ENCODE measurements around the gene COL5A3.
A peak's percentile ranks its signal among the peaks of the same experiment; 100 is the strongest.

Gene COL5A3

GRCh38 chr19:10010939-10011338 is 635 bp upstream of the COL5A3 start:
- DNase-seq (ENCODE audit: low read depth), result no peak

DNA sequence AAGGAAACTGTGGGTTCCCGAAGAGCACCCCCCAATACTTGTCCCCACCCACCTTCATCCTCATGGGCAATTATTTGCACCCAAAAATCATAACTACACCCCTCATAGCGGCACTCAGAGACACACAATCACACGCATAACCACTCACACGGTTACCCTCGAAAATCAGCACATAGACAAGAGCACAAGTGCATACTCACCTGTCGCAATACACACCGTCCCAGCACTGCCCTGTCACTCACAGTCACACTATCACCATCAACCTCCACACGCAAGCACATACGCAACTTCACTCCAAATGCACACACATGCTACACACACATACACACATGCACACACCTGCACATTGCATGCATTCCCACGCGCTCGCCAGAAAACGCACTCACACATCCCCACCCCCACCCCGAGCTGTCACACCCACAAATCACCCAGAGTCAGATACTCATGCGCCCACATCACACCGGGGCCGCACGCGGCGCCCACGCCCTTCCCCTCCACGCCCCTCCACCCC is 535 bp downstream of the COL5A3 start:
- no peak for DNase-seq (ENCODE audit: low read depth)

DNA sequence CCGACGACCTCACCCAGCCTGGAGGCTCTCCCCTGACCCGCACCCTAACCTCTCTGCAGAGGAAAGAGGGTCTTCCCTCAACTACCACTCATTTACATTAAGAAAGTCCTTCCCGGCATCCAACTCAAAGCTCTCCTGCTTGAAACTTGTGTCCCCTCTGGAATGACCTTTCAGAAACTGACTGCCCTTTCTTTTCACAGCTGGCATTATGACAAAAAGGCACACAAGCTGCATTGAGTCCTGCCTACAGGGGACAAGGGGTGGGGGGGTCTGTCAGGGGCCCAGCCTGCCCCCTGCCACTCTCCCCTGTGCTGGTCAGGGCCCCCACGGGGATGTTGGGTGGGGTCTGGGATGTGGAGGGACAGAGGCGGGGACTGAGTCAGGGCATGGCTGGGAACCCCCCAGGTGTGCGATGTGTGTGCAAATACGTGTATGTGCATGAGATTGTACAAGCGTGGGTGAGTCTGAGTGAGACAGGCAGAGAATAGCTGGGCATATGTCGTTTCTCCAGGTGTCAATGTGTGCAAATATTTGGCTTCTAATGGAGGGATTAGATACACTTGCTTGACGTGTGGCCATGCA is 2.0 kb downstream of the COL5A3 start:
- no peak for DNase-seq (ENCODE audit: low read depth)

GRCh38 chr19:10007371-10008183 is 2.7 kb downstream of the COL5A3 start:
- no peak for DNase-seq (ENCODE audit: low read depth)

- DNase-seq (ENCODE audit: low read depth), result no peak
Observed at GRCh38 chr19:10006752-10007323, 3.5 kb downstream of the COL5A3 start.

- no peak for DNase-seq (ENCODE audit: low read depth)
Observed at GRCh38 chr19:10006335-10006708, 4.0 kb downstream of the COL5A3 start.

DNA sequence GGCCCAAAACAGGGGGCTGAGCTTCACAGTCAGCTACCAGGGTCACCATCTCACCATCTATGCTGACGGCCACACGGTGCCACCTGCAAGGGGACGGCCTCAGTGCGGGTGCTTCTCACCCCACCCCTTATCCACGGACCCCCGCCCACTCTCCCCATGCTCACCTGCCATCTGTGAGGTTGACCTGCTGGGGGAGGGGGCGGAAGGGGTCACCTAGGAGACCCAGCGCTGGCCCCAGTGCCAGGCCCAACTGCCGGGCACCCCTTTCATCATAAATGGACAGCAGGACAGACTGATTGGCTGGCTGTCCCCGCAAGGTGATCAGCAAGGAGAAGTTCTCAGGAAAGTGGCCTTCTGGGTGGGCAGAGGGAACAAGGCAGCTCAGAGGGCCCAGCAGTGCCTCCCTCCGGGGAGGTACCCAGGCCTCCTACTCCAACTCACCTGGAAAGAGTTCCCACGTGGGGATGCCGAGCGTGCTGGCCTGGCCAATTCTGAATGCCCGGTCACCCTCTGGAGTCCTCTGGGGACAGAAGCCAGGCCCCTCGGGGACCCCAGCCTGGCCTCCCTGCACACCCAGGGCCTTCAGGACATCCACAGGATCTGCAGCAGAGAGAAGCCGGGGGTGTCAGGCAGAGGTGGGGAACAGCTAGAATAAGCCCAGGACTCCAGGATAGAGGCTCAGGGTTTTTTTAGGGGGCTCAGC is 4.5 kb downstream of the COL5A3 start:
- no peak for DNase-seq (ENCODE audit: low read depth)

GRCh38 chr19:10004617-10005016 is 5.7 kb downstream of the COL5A3 start:
- DNase-seq (ENCODE audit: low read depth), result no peak

DNA sequence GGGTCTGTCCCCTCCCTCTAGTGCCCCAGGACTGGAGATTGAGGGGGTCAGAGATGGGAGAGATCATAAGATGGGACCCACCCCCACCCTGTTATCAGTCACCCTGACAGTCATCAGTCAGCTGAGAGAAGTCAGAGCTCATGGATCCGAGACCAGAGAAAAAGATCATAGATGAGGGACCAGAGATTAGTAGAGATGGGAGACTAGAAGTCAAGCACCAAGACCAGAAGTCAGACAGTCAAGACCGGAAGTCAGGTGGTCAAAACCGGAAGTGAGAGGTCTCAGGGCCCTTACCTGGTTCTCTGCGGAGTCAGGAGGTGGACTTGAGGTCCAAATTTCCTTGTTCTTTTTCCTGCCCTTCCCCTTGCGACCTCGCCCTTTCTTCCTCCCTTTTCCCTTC is 7.0 kb downstream of the COL5A3 start:
- DNase-seq (ENCODE audit: low read depth), result no peak

DNA sequence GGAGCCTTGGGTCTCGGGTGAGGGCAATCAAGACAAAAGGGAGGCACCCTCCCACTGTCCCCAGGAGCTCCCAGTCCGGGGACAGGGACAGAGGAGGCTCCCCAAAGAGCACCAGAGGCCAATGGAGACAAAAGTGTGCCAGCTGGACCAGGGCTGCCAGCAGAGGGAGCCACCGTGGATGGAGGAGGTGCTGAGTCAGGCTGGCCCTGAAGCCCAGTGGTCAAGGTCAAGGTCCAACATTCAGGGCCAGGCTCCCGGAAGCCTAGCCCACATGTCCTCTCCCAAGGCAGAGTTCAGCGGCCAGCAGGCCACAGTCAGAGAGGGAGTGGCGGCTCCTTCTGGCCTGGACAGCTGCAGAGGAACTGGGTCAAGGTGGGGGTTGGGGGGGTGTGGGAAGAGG is 8.4 kb downstream of the COL5A3 start:
- no peak for DNase-seq (ENCODE audit: low read depth)

GRCh38 chr19:10000171-10000826 is 10.0 kb downstream of the COL5A3 start:
- peak; percentile 33 for DNase-seq (ENCODE audit: low read depth)

GRCh38 chr19:9996541-9996940 is 13.8 kb downstream of the COL5A3 start:
- no peak for DNase-seq (ENCODE audit: low read depth)

DNA sequence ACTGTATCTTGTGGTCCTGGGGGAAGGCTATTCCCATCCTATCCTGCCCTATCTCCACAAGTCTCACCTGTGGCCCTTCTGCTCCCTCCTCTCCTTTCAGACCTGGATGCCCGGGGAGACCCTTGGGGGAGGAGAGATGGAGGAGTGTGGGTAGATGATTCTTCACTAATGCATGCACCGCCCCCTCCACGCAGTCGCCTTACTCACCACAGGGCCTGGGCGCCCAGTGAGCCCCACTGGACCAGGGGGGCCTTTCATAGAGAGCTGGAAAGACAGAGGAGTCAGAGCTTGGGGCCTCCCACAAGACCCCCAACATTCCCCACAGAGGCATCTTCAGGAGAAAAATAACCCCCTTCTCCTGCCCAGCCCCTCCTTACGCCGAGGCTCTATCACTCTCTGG is 14.3 kb downstream of the COL5A3 start:
- no peak for DNase-seq (ENCODE audit: low read depth)

- DNase-seq (ENCODE audit: low read depth), result no peak
Observed at GRCh38 chr19:9995084-9995483, 15.2 kb downstream of the COL5A3 start.

DNA sequence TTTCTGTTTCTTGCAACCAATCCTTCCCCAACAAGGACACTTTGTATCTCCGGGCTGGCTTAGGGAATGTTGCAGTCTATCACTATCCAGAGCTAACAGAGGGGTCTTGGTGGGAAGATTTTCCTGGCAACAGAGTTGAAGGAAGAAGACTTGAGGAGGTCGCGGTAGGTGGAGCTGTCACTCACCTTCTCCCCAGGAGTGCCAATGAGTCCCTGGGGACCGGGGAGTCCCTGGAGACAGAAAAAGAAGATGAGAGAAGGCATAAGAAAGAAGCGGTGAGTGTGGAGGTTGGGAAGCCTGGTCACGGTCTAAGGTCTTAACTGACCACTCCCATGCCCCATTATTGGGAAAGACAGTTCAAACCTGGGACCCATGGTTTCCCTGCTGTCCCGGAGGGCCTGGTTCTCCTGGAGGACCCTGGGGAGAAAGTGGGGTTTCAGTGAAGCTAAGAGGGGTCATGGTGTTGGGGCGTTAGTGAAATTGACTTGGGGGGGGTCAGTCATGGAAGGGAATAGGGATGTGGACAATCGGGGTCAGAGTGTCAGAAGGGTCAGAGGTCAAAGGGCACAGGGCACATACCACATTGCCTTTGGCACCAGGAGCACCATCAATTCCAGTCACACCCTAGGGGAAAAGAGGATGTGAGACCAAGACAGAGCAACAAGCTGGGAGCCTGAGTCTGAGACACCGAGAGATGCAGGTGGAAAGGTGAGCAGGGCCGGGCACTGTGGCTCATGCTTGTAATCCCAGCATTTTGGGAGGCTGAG is 18.7 kb downstream of the COL5A3 start:
- no peak for DNase-seq (ENCODE audit: low read depth)

- DNase-seq (ENCODE audit: low read depth), result no peak
Observed at GRCh38 chr19:9989504-9989903, 20.8 kb downstream of the COL5A3 start.

DNA sequence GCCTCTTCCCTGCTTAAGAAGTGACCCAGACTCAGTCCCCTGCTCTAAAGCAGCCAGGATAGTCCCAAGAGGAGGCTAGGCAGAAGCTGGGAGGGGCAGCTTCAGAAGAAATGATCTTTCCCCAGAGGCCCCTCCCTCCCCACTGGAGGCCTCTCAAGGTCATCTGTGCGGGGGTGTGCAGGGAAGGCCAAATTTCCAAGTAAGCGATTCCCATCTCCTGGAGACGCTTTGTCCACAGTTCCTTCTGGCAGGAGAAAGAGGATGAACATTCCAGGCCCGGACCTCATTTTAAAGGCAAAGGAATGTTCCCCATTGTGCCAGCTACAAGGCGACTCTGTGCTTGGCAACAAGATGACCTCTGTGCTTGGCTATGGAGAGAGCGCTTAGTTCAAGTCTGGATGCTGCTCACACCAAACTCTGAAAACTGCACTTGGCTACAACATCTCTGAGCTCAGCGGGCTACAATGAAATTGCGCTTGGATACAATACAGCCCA is 23.5 kb downstream of the COL5A3 start:
- no peak for DNase-seq (ENCODE audit: low read depth)

- no peak for DNase-seq (ENCODE audit: low read depth)
Observed at GRCh38 chr19:9981406-9982260, 28.7 kb downstream of the COL5A3 start.

DNA sequence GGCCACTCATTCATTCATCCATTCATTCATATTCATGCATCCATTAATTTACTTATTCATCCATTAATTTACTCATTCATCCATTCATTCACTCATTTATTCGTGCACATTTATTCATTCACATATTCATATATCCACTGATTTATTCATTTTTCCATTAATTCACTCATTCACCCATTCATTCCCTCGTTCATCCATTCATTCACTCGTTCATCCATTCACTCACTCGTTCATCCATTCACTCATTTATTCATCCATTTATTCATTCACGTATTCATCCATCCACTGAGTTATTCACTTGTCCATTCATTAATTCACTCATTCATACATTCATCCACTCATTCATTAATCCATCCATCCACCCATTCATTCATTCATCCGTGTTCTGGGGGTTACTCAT is 38.2 kb downstream of the COL5A3 start:
- DNase-seq (ENCODE audit: low read depth), result no peak

DNA sequence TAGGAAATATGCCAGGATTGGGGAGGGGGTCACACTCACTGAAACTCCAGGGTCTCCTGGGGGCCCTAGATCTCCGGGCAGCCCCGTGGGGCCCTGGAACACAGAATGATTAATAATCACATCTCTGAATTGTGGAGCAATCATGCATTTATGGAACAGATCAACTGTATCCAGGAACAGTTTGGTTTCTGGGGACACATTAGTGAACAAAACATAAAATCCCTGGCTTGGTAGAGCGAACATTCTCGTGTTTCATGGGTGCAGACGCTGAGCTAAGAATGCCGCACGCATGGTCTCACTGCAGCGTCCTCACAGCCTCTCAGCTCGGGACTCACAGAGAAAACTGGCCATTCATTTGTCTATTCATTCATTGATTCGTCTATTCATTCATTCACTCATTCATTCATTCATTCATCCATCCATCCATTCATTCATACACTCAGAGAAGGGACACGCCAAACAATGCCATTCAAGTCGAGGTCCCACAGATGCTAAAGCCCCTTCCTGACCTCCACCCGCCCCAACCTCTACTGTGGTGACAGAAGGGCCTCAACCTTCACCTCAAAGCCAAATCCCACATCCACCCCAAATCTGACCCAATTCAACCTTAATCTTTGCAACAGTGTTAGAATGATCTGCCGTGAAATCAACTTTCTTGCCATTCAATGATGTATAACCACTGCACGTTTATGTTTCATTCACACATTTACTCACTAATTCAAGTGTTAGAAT is 39.0 kb downstream of the COL5A3 start:
- no peak for DNase-seq (ENCODE audit: low read depth)

Data from stimulated activated CD8-positive, alpha-beta memory T cell treated with anti-CD3 and anti-CD28 coated beads, Interleukin-7, amount 100 ng/mL, for 24 hours (primary cell).